Measurements from ENCODE around the gene ATMIN. TPM values are rescaled to one million over a fixed set of nuclear protein-coding genes. Genes with fewer than 3 reads are reported as not detected.
A peak's percentile ranks its signal among the peaks of the same experiment; 100 is the strongest.

ATMIN gene
- total and polyA plus RNA-seq, 2 of the 13 experiments (the other 11 are each of a cell fraction or from before 2014, with no cell fraction given) = 34.6 to 60.4 TPM

- TF ChIP-seq SNAPC4 (CRISPR knock-in tag; IDR thresholded peaks at IDR 0.05) = no peak
- TF ChIP-seq GLMP (CRISPR knock-in tag; IDR thresholded peaks at IDR 0.05; ENCODE audit: borderline replicate concordance) = no peak
- no peak for TF ChIP-seq ZNF224 (CRISPR knock-in tag; IDR thresholded peaks at IDR 0.05)
- TF ChIP-seq NFE2L2 (IDR thresholded peaks at IDR 0.05; ENCODE audit: low read length) = no peak
- peak; percentile 77 for TF ChIP-seq THAP11 (CRISPR knock-in tag; IDR thresholded peaks at IDR 0.05)
- TF ChIP-seq ZNF576 (CRISPR knock-in tag; IDR thresholded peaks at IDR 0.05) = no peak
Observed at GRCh38 chr16:81095953-81096714, 60.5 kb downstream of the ATMIN start, which contains the start of gene GCSH (continued).
